ENCODE results near the gene CHRM2. TPM values are rescaled to one million over a fixed set of nuclear protein-coding genes. Genes with fewer than 3 reads are reported as not detected.
A peak's percentile ranks its signal among the peaks of the same experiment; 100 is the strongest.
"Not testable (repeated sequence)": the region's sequence is repeated elsewhere in the genome, so short reads cannot be mapped to it uniquely, and the experiment has no call there.

The CHRM2 gene
- total RNA-seq (ENCODE audit: low replicate concordance), result not detected in 2 replicates

- Histone ChIP-seq H3K4me2 (peak within 1 kb of the TSS; percentile 86), H3K4me1 (peaks cover 17% of the 10 kb centered on the region), H3K4me3 (peak within 1 kb of the TSS; percentile 55), H3K9ac (no peak within 1 kb of the TSS), H3K79me2 (ENCODE audit: low read depth) (no peaks in the 10 kb centered on the region), H2AFZ (replicated peaks) (peak within 1 kb of the TSS; percentile 76), H4K20me1 (ENCODE audit: low read depth) (peaks cover 37% of the 10 kb centered on the region), H3K9me3 (ENCODE audit: low read depth) (no peaks in the 10 kb centered on the region), H3K27ac (no peak within 1 kb of the TSS), H3K36me3 (no peaks in the 10 kb centered on the region), H3K27me3 (peaks cover 100% of the 10 kb centered on the region), H3F3A (ENCODE audit: low read depth) (no peaks in the 10 kb centered on the region)
- peak; percentile 64 for DNase-seq (ENCODE audit: low spot score)
- Mint-ChIP-seq H3K27me3 (ENCODE audit: insufficient read depth, low read depth) (peaks cover 45% of the 10 kb centered on the region), H3K4me3 (peak within 1 kb of the TSS; percentile 90), H3K27ac (no peak within 1 kb of the TSS), H3K36me3 (no peaks in the 10 kb centered on the region), H3K9me3 (no peaks in the 10 kb centered on the region), H3K4me1 (peaks cover 20% of the 10 kb centered on the region)
- no peak for TF ChIP-seq EZH2phosphoT487 (IDR thresholded peaks at IDR 0.05)
- TF ChIP-seq EZH2 (IDR thresholded peaks at IDR 0.05), result peak; percentile 5
Observed at GRCh38 chr7:136868496-136869000, at the start of gene CHRM2. CHRM2 (plus strand) TSS chr7:136868652; CDS start chr7:137014866, 146,214 bp downstream.

GRCh38 chr7:136831398-136831797 lies 37.1 kb upstream of the CHRM2 start:
- not testable (repeated sequence) for H3K4me3 ChIP-seq; H3K9ac ChIP-seq; H3K27me3 Mint-ChIP-seq (ENCODE audit: insufficient read depth, low read depth); H3K4me1 ChIP-seq; H4K20me1 ChIP-seq (ENCODE audit: low read depth); H3K9me3 Mint-ChIP-seq; H3K79me2 ChIP-seq (ENCODE audit: low read depth); H3K36me3 Mint-ChIP-seq; H3K27ac ChIP-seq; H2AFZ ChIP-seq (replicated peaks); H3K27ac Mint-ChIP-seq; H3K4me3 Mint-ChIP-seq; H3K4me1 Mint-ChIP-seq; H3K36me3 ChIP-seq; H3K9me3 ChIP-seq (ENCODE audit: low read depth); H3F3A ChIP-seq (ENCODE audit: low read depth); H3K27me3 ChIP-seq
- DNase-seq (ENCODE audit: low spot score), result peak; percentile 25
- peak overlapping the region; percentile 43 for H3K4me2 ChIP-seq

- Histone ChIP-seq H3K9me3 (ENCODE audit: low read depth) (no peaks in the 10 kb centered on the region), H3K4me2 (no peak overlapping the region), H3K9ac (no peak overlapping the region), H3K4me1 (no peaks in the 10 kb centered on the region), H3K27ac (no peak overlapping the region), H3K36me3 (no peaks in the 10 kb centered on the region), H3F3A (ENCODE audit: low read depth) (no peaks in the 10 kb centered on the region), H2AFZ (replicated peaks) (no peak overlapping the region), H4K20me1 (ENCODE audit: low read depth) (no peaks in the 10 kb centered on the region), H3K27me3 (no peaks in the 10 kb centered on the region), H3K4me3 (no peak overlapping the region), H3K79me2 (ENCODE audit: low read depth) (no peaks in the 10 kb centered on the region)
- no peaks in the 10 kb centered on the region for H3K36me3 Mint-ChIP-seq
- no peak overlapping the region for H3K27ac Mint-ChIP-seq
- TF ChIP-seq EZH2phosphoT487 (IDR thresholded peaks at IDR 0.05), result no peak
- TF ChIP-seq EZH2 (IDR thresholded peaks at IDR 0.05), result no peak
- TF ChIP-seq CTCF (IDR thresholded peaks at IDR 0.05), result no peak
- no peak for DNase-seq (ENCODE audit: low spot score)
- H3K4me3 Mint-ChIP-seq, result no peak overlapping the region
- peaks cover 2% of the 10 kb centered on the region for H3K9me3 Mint-ChIP-seq
- H3K4me1 Mint-ChIP-seq, result no peaks in the 10 kb centered on the region
- no peaks in the 10 kb centered on the region for H3K27me3 Mint-ChIP-seq (ENCODE audit: insufficient read depth, low read depth)
Observed at GRCh38 chr7:136845899-136846465, 22.5 kb upstream of the CHRM2 start.

- no peak overlapping the region for H2AFZ ChIP-seq (replicated peaks)
- H3K27ac Mint-ChIP-seq, result no peak overlapping the region
- no peaks in the 10 kb centered on the region for H3K27me3 ChIP-seq
- no peak overlapping the region for H3K4me3 Mint-ChIP-seq
- no peak overlapping the region for H3K9ac ChIP-seq
- H4K20me1 ChIP-seq (ENCODE audit: low read depth), result no peaks in the 10 kb centered on the region
- H3K27me3 Mint-ChIP-seq (ENCODE audit: insufficient read depth, low read depth), result no peaks in the 10 kb centered on the region
- H3F3A ChIP-seq (ENCODE audit: low read depth), result no peaks in the 10 kb centered on the region
- no peak for DNase-seq (ENCODE audit: low spot score)
- no peaks in the 10 kb centered on the region for H3K4me1 Mint-ChIP-seq
- no peaks in the 10 kb centered on the region for H3K4me1 ChIP-seq
- H3K9me3 ChIP-seq (ENCODE audit: low read depth), result no peaks in the 10 kb centered on the region
- H3K36me3 Mint-ChIP-seq, result no peaks in the 10 kb centered on the region
- no peak overlapping the region for H3K4me2 ChIP-seq
- H3K36me3 ChIP-seq, result no peaks in the 10 kb centered on the region
- no peaks in the 10 kb centered on the region for H3K79me2 ChIP-seq (ENCODE audit: low read depth)
- H3K27ac ChIP-seq, result no peak overlapping the region
- no peak overlapping the region for H3K4me3 ChIP-seq
- H3K9me3 Mint-ChIP-seq, result no peaks in the 10 kb centered on the region
- no peak for TF ChIP-seq EZH2phosphoT487 (IDR thresholded peaks at IDR 0.05)
- no peak for TF ChIP-seq EZH2 (IDR thresholded peaks at IDR 0.05)
- no peak for TF ChIP-seq CTCF (IDR thresholded peaks at IDR 0.05)
Observed at GRCh38 chr7:136847858-136848257, 20.6 kb upstream of the CHRM2 start.
